Glutamatergic neuron (in vitro differentiated cells): ENCODE measurements around the gene FAM90A1. TPM values are rescaled to one million over a fixed set of nuclear protein-coding genes. Genes with fewer than 3 reads are reported as not detected.

Experiments used
- total RNA-seq: library from RNA; stranded (reverse); fragmentation: NEBNext Ultra II Directional; extraction: Animal tissue kit (Norgen Biotek cat#: 25700); gene quantifications from one replicate; pipeline ENCODE4 v1.2.1, GENCODE V29; 2021; ENCODE audit not compliant: unreplicated experiment

Gene FAM90A1
- total RNA-seq, 1 donor from 2014 or later = 0.54 TPM

Other genes starting within 250 kb of the FAM90A1 start
- 8.3 TPM for gene FOXJ2, start 194.9 kb downstream of the FAM90A1 start, total RNA-seq
- not detected for gene C3AR1, start 161.3 kb downstream of the FAM90A1 start, total RNA-seq
- gene NECAP1, start 145.3 kb downstream of the FAM90A1 start, total RNA-seq = 88.2 TPM
- 0.71 TPM for gene CLEC4A, start 104.0 kb downstream of the FAM90A1 start, total RNA-seq
- gene ZNF705A, start 70.6 kb downstream of the FAM90A1 start, total RNA-seq = not detected
- not detected for gene CLEC6A, start 228.3 kb upstream of the FAM90A1 start, total RNA-seq